ENCODE results near the gene SYTL2.
A peak's percentile ranks its signal among the peaks of the same experiment; 100 is the strongest.

SYTL2 gene

GRCh38 chr11:85827748-85828639 is 17.1 kb upstream of the SYTL2 start:
- DNase-seq = no peak

- no peak for DNase-seq
Measured at GRCh38 chr11:85826116-85826855, 15.3 kb upstream of the SYTL2 start.

GRCh38 chr11:85825616-85826015 is 14.7 kb upstream of the SYTL2 start:
- DNase-seq = no peak

- peak; percentile 67 for DNase-seq
Measured at GRCh38 chr11:85823816-85824215, 12.9 kb upstream of the SYTL2 start.

GRCh38 chr11:85822814-85823213 is 11.9 kb upstream of the SYTL2 start:
- DNase-seq = no peak

GRCh38 chr11:85821636-85822035 is 10.7 kb upstream of the SYTL2 start:
- DNase-seq = no peak

DNA sequence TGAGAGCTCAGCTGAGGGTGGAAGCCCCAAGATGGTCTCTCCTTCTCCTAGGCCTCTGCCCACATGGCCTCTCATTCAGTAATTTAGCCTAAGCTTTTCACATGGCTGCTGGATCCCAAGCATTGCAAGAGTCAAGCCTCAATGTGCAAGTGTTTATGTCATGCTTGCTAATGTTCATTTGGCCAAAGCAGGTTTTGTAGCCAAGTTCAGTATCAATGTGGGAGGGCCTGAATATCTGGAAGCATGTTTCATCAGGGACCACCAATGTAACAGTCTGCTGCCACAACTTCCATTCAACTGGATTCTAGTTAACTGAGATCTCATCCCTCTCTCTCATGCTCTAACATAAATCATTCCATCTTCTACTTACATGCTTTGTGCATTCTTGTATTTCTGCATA is 8.5 kb upstream of the SYTL2 start:
- DNase-seq = no peak

GRCh38 chr11:85815186-85815931 is 4.4 kb upstream of the SYTL2 start:
- no peak for DNase-seq

GRCh38 chr11:85813721-85814120 is 2.8 kb upstream of the SYTL2 start:
- no peak for DNase-seq

- no peak for DNase-seq
Measured at GRCh38 chr11:85811624-85812023, 683 bp upstream of the SYTL2 start.

DNA sequence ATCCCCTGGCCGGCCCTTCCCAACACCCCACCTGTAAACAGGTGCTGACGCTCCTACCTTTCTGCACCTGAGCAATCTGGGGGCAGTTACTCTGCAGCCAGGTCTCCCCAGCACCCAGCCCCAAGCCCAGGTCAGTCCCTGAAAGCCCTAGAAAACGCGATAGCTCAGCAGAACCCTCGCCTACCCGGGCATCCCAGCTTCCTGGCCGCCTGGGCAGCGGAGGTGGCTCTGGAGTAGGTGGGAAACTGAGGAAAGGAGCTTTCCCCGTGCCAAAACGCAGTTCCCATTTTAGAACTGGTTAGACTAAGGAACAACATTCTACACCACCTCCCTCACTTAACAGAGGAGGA is 445 bp downstream of the SYTL2 start:
- DNase-seq = no peak

- DNase-seq = peak; percentile 68
Measured at GRCh38 chr11:85809863-85810262, 1.1 kb downstream of the SYTL2 start.

- DNase-seq = no peak
Measured at GRCh38 chr11:85809191-85809590, 1.8 kb downstream of the SYTL2 start.

DNA sequence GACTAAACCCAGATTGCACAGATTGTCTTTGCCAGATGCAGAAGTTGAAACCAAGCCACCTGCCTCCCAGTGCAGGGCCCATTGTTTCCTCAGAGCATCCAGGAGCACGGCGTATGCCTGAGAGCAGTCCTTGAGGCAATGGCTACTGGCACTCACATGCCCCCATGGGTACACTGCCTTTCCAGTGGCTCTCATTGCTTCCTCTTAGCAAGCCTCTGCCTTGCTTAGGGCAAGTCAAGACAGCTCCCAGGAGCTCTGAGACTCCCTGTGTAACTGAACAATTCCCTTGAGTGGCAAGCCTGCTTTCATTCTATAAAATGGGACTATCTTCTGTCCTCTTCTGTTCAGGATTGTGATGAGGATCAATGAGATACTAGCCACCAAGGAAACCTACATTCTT is 4.1 kb downstream of the SYTL2 start:
- no peak for DNase-seq

DNA sequence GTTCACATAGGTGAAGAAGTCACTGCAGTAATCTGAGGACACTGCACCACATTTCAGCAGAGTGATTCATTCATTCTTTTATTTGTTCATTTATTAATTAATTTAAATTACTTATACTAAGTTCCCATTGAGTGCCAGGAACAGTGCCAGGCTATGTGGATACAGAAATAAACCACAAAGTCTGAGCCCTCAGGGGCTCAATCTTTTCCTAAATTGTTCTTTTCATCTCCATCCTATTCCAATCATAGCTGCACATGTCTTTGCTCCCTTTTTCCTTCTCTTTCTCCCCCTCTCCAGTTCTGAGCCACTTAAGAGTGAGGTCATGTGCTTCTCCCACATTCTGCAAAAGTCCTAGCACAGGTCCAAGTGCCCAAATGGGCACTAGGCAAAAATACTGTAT is 4.9 kb downstream of the SYTL2 start:
- DNase-seq = no peak

DNA sequence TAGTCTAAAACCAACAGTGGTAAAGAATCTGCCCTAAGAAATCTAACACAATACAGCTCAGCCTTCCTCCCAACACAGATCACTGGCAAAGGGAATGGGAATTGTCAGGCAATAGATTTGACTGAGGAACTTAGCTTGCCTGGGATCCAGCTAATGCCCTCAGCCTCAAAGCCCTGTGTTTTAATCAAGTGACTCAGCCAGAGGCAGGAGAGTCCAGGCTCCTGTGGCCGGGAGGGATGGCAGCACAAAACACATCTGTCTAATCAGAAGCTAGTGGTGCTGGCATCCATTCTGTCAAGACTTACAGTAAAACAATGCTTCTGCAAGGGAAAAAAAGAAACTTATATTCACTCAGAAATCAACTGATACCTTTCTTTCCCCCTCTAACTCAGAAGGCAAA is 5.6 kb downstream of the SYTL2 start:
- DNase-seq = no peak

GRCh38 chr11:85803920-85804319 is 7.0 kb downstream of the SYTL2 start:
- no peak for DNase-seq

GRCh38 chr11:85803303-85803702 is 7.6 kb downstream of the SYTL2 start:
- no peak for DNase-seq

DNA sequence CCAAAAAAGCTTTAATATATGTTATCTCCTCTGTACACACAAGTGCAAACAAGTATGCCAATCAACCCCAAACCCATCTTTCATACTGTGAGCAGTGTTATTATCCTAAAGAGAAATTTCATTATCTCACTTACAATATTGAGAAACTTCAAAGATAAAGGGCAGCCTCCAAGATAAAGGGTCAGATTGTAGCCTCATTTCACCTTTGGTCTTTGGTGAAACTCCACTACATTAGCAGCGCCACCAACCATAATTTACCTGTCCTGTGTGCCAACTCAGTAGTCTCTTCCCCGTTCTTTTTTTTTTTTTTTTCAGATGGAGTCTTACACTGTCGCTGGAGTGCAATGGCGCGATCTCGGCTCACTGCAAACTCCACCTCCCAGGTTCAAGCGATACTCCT is 9.4 kb downstream of the SYTL2 start:
- no peak for DNase-seq

DNA sequence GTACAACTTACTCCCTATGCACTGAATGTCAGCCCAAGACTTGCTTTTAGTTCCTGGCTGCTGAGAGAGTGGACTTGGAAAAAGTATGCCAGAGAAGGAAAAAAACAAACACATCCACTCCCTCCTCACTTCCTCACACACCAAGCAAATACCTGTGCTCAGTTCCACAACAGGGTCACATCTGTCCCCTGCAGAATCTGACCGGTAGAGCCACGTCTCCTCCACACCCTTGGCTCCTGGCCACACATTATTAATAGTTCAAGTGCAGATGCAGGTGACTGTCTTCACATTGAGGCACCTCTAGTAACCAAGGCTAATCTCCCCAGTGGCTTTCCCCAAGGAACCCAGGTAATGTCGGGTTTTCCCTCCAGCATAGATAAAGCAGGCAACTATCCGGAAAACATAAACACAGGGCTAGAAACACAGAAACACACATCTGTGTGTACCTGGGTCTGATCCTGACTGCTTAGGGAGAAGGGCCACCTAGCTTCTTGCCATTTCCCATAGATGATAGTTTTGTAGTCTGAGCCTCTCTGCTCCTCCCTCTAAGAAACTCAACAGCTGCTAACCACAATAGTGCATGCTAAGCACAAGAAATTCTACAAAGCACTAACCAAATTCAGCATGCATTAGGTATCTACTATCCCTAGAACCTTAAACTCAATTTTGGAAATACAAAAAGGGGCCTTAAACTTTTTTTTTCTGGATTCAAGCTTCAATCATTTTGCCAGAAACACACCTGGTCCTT is 10.2 kb downstream of the SYTL2 start:
- no peak for DNase-seq

GRCh38 chr11:85799142-85799541 is 11.8 kb downstream of the SYTL2 start:
- DNase-seq = no peak

- DNase-seq = no peak
Measured at GRCh38 chr11:85798361-85798760, 12.6 kb downstream of the SYTL2 start.

Measured in activated CD8-positive, alpha-beta memory T cell treated with anti-CD3 and anti-CD28 coated beads for 24 hours (primary cell).